DND-41 (cell line): Measurements from ENCODE around the gene TTLL11.

Experiments
- CTCF ChIP-seq: IDR thresholded peaks from 2 replicates; pipeline ENCODE4 v1.5.1; 2012; ENCODE audit warnings: borderline replicate concordance, low read length, moderate library complexity, mild to moderate bottlenecking; ENCODE audit not compliant: poor library complexity, severe bottlenecking; ENCODE audit errors: extremely low read depth
- EZH2 ChIP-seq: IDR thresholded peaks from 3 replicates; pipeline ENCODE4 v1.6.1; 2012; ENCODE audit warnings: borderline replicate concordance, low read depth, mild to moderate bottlenecking, moderate library complexity, low read length, inconsistent platforms; ENCODE audit not compliant: severe bottlenecking

DNA sequence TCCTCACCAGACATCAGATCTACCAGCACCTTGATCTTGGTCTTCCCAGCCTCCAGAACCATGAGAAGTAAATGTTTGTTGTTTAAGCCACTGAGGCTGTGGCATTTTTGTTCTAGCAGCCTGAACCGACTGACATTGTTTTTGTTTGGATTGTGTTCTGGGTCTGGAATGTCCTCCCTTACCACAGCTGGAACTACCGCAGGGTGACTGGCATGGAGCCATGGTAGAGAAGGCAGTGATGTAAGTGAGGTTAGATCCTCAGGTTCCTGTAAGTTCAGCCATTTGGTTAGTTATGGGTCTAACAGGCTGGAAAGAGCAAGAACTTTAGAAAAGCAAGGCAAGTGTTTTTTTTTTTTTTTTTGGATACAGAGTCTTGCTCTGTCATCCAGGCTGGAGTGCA lies 232.4 kb downstream of the TTLL11 start:
- TF ChIP-seq CTCF: no peak
- TF ChIP-seq EZH2: no peak
